ENCODE results near the gene CYP1A2.

- no peak for TF ChIP-seq CTCF (conservative IDR thresholded peaks at IDR 0.05; ENCODE audit: low read depth, low read length)
- no peak for TF ChIP-seq EZH2 (IDR thresholded peaks at IDR 0.05; ENCODE audit: low read length, unreplicated experiment)
Measured at GRCh38 chr15:74723754-74724334, 24.8 kb upstream of the CYP1A2 start.
